Measurements from ENCODE around the gene KRTAP3-1.
"Not testable (repeated sequence)": the region's sequence is repeated elsewhere in the genome, so short reads cannot be mapped to it uniquely, and the experiment has no call there.

The KRTAP3-1 gene

DNA sequence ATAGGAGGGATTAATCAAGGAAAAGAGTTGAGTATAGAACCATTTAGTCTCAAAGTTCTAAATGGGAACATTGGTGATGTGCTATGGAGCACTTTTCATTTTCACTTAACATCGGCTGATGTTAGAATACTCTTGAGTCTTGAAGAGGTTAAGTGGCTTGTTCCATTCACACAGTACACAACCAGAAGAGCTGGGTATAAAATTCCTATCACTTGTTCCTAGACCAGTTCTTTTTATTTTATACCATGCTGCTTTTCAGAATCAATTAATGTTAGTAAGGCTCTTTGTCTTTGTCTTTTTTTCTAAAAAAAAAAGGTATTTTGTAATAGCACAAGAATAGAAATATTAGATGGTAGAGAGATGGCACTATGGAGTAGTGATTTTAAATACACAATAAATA lies 34.0 kb upstream of the KRTAP3-1 start:
- Histone ChIP-seq H3K36me3 (ENCODE audit: insufficient read depth, low read length) (no peaks in the 10 kb centered on the region), H3K27ac (no peak overlapping the region), H3K4me3 (no peak overlapping the region), H3K9me3 (ENCODE audit: low read depth, low read length) (peaks cover 6% of the 10 kb centered on the region; the same call in 1 of the 2 replicates), H3K9ac (ENCODE audit: insufficient read length) (no peak overlapping the region)
- no peak for TF ChIP-seq FOXP2 (optimal IDR thresholded peaks at IDR 0.05; ENCODE audit: control extremely low read depth, extremely low read length, insufficient read depth)
- TF ChIP-seq EZH2 (IDR thresholded peaks at IDR 0.05) = no peak
- TF ChIP-seq POLR2AphosphoS5 (IDR thresholded peaks at IDR 0.05; ENCODE audit: borderline replicate concordance, low read depth, low read length) = no peak
- DNase-seq (ENCODE audit: low read depth, low spot score) = no peak

DNA sequence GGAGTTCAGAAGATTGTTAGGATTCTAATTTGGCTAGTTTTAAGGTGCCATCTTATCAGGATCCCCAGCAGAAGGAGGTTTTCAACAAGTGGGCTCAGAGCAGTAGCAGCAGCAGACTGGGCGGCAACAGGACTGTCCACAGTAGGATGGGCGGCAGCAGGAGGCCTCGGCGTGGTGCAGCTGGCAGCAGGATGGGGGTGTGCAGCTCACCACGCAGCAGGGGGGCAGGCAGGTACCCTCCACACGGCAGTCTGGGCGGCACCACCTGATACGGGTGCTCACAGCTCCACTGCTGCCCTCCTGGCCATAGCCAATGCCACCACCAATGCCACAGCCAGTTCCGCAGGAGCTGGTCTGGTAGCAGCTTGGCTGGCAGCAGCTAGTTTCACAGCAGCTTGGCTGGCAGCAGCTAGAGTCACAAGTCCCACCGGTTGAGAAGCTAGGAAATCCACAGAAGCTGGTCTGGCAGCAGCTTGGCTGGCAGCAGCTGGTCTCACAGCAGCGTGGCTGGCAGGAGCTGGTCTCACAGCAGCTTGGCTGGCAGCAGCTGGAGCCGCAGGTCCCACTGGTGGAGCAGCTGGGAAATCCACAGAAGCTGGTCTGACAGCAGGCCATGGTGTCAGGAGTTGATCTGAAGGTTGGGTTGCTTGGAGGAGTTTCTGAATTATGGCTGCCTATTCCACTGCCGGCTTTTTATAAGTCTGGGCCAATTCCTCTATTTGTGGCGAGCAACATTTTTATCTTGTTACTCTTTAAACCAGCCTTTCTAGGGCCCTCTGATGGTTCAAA lies 32.0 kb upstream of the KRTAP3-1 start, which contains the start of gene KRTAP1-1:
Gene KRTAP1-1, minus strand, starts transcription at position 668 of the 789 bp plus-strand sequence. Its CDS starts 53 bp downstream, at position 615.
- H3K27ac ChIP-seq; H3K36me3 ChIP-seq (ENCODE audit: insufficient read depth, low read length); H3K9ac ChIP-seq (ENCODE audit: insufficient read length); DNase-seq (ENCODE audit: low read depth, low spot score); H3K4me3 ChIP-seq; H3K9me3 ChIP-seq (ENCODE audit: low read depth, low read length): not testable (repeated sequence)

DNA sequence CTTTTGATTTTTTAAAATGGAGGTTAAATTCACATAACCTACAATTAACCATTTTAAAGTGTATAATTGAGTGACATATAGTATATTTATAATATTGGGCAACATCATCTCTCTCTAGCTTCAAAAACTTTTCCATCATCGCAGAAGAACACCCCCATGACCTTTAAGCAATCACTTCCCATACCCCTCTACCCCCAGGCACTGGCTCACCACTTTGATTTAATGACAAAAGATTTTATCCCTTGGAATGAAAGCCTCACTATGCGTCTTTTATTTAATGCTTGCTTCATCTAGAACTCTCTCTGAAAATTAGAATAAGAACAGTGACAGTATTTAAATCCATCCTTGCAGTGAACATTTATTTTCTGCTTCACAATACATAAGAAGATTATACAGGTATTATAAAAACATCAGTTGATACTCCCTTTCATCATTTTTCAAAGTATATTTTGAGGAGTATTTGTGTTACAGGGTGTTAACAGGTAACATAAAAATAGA lies 29.0 kb upstream of the KRTAP3-1 start:
- H3K9ac ChIP-seq (ENCODE audit: insufficient read length) = no peak overlapping the region
- H3K9me3 ChIP-seq (ENCODE audit: low read depth, low read length) = peaks cover 5% of the 10 kb centered on the region; the same call in 1 of the 2 replicates
- H3K36me3 ChIP-seq (ENCODE audit: insufficient read depth, low read length) = no peaks in the 10 kb centered on the region
- no peak for DNase-seq (ENCODE audit: low read depth, low spot score)
- TF ChIP-seq POLR2AphosphoS5 (IDR thresholded peaks at IDR 0.05; ENCODE audit: borderline replicate concordance, low read depth, low read length) = no peak
- no peak for TF ChIP-seq EZH2 (IDR thresholded peaks at IDR 0.05)
- TF ChIP-seq FOXP2 (optimal IDR thresholded peaks at IDR 0.05; ENCODE audit: control extremely low read depth, extremely low read length, insufficient read depth) = no peak
- no peak overlapping the region for H3K27ac ChIP-seq
- H3K4me3 ChIP-seq = no peak overlapping the region

DNA sequence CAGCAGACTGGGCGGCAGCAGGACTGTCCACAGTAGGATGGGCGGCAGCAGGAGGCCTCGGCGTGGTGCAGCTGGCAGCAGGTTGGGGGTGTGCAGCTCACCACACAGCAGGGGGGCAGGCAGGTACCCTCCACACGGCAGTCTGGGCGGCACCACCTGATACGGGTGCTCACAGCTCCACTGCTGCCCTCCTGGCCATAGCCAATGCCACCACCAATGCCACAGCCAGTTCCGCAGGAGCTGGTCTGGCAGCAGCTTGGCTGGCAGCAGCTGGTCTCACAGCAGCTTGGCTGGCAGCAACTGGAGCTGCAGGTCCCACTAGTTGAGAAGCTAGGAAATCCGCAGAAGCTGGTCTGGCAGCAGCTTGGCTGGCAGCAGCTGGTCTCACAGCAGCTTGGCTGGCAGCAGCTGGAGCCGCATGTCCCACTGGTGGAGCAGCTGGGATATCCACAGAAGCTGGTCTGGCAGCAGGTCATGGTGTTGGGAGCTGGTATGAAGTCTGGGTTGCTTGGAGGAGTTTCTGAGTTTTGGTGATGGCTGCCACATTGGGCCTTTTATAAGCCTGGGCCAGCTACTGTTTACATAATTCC lies 25.5 kb upstream of the KRTAP3-1 start, which contains the start of gene KRTAP1-3:
Gene KRTAP1-3, minus strand, starts transcription at position 529 of the 590 bp plus-strand sequence. Its CDS starts 53 bp downstream, at position 476.
- not testable (repeated sequence) for H3K36me3 ChIP-seq (ENCODE audit: insufficient read depth, low read length)

DNA sequence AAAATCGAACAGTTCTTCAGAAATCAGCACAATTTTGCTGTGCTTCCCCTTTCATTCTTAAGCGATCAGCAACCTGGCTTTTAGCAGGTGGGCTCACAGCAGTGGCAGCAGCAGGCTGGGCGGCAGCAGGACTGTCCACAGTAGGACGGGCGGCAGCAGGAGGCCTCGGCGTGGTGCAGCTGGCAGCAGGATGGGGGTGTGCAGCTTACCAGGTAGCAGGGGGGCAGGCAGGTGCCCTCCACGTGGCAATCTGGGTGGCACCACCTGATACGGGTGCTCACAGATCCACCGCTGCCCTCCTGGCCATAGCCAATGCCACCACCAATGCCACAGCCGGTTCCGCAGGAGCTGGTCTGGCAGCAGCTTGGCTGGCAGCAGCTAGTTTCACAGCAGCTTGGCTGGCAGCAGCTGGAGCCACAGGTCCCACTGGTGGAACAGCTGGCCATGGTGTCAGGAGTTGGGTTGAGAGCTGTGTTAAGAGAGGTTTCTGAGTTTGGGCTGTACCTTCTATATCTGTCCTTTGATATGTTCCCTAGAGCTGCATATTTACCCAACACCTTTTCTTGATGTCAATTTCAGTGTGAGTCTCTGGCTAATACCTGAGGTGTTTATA lies 20.8 kb upstream of the KRTAP3-1 start, which contains the start of gene KRTAP1-4:
Gene KRTAP1-4, minus strand, starts transcription at position 563 of the 613 bp plus-strand sequence. Its CDS starts 117 bp downstream, at position 446.
- no peak for TF ChIP-seq POLR2AphosphoS5 (IDR thresholded peaks at IDR 0.05; ENCODE audit: borderline replicate concordance, low read depth, low read length)
- no peak for TF ChIP-seq EZH2 (IDR thresholded peaks at IDR 0.05)
- TF ChIP-seq FOXP2 (optimal IDR thresholded peaks at IDR 0.05; ENCODE audit: control extremely low read depth, extremely low read length, insufficient read depth) = no peak
- no peaks in the 10 kb centered on the region for H3K9me3 ChIP-seq (ENCODE audit: low read depth, low read length)
- no peak within 1 kb of the TSS for H3K27ac ChIP-seq
- no peaks in the 10 kb centered on the region for H3K36me3 ChIP-seq (ENCODE audit: insufficient read depth, low read length)
- no peak within 1 kb of the TSS for H3K9ac ChIP-seq (ENCODE audit: insufficient read length)
- DNase-seq (ENCODE audit: low read depth, low spot score) = no peak
- no peak within 1 kb of the TSS for H3K4me3 ChIP-seq

More for the DNA sequence above, 25.5 kb upstream of the KRTAP3-1 start, which contains the start of gene KRTAP1-3:
- H3K9ac ChIP-seq (ENCODE audit: insufficient read length); H3K4me3 ChIP-seq; H3K27ac ChIP-seq; DNase-seq (ENCODE audit: low read depth, low spot score); H3K9me3 ChIP-seq (ENCODE audit: low read depth, low read length): not testable (repeated sequence)

DNA sequence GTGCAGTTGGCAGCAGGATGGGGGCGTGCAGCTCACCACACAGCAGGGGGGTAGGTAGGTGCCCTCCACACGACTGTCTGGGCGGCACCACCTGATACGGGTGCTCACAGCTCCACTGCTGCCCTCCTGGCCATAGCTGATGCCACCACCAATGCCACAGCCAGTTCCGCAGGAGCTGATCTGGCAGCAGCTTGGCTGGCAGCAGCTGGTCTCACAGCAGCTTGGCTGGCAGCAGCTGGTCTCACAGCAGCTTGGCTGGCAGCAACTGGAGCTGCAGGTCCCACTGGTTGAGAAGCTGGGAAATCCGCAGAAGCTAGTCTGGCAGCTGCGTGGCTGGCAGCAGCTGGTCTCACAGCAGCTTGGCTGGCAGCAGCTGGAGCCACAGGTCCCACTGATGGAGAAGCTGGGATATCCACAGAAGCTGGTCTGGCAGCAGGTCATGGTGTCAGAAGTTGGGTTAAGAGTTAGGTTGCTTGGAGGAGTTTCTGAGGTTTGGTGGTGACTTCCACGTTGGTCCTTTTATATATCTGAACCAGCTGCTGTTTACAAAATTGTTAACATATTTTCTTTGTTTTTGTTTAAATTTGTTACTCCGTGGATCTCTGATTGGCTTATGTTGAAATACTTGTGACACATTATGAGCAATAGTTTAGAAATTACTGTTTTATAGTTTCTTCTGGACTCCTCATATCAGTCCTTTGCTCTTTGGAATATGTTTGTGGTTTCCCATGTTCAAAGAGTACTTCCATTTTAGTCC lies 18.0 kb upstream of the KRTAP3-1 start, which contains the start of gene KRTAP1-5:
Gene KRTAP1-5, minus strand, starts transcription at position 494 of the 757 bp plus-strand sequence. Its CDS starts 53 bp downstream, at position 441.
- no peak within 1 kb of the TSS for H3K27ac ChIP-seq
- no peak within 1 kb of the TSS for H3K4me3 ChIP-seq
- no peak for DNase-seq (ENCODE audit: low read depth, low spot score)
- no peaks in the 10 kb centered on the region for H3K9me3 ChIP-seq (ENCODE audit: low read depth, low read length)
- no peak within 1 kb of the TSS for H3K9ac ChIP-seq (ENCODE audit: insufficient read length)
- H3K36me3 ChIP-seq (ENCODE audit: insufficient read depth, low read length) = no peaks in the 10 kb centered on the region
- TF ChIP-seq FOXP2 (optimal IDR thresholded peaks at IDR 0.05; ENCODE audit: control extremely low read depth, extremely low read length, insufficient read depth) (no peak), EZH2 (IDR thresholded peaks at IDR 0.05) (no peak), POLR2AphosphoS5 (IDR thresholded peaks at IDR 0.05; ENCODE audit: borderline replicate concordance, low read depth, low read length) (no peak)

DNA sequence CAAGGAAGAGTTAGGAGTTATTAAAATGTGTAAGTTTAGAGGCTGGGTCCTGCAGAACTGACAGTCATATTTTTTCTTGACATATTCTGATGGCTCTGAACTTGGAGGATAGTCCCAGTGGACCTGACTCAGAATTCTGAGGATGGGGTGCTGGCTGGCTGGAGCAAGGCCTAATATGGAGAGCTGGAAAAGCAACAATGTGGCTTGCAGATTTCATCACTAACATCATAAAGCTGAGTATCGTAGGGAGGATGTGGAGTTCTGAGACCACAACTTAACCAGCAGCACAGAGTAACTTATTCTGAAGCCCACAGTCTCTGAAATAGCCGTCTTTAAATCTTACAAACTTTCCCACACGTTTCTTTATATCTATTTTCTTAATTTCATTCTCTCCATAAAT lies 15.8 kb upstream of the KRTAP3-1 start:
- no peak overlapping the region for H3K27ac ChIP-seq
- H3K4me3 ChIP-seq = no peak overlapping the region
- TF ChIP-seq POLR2AphosphoS5 (IDR thresholded peaks at IDR 0.05; ENCODE audit: borderline replicate concordance, low read depth, low read length) (no peak), FOXP2 (optimal IDR thresholded peaks at IDR 0.05; ENCODE audit: control extremely low read depth, extremely low read length, insufficient read depth) (no peak), EZH2 (IDR thresholded peaks at IDR 0.05) (no peak)
- no peaks in the 10 kb centered on the region for H3K36me3 ChIP-seq (ENCODE audit: insufficient read depth, low read length)
- no peaks in the 10 kb centered on the region for H3K9me3 ChIP-seq (ENCODE audit: low read depth, low read length)
- DNase-seq (ENCODE audit: low read depth, low spot score) = no peak
- H3K9ac ChIP-seq (ENCODE audit: insufficient read length) = no peak overlapping the region

DNA sequence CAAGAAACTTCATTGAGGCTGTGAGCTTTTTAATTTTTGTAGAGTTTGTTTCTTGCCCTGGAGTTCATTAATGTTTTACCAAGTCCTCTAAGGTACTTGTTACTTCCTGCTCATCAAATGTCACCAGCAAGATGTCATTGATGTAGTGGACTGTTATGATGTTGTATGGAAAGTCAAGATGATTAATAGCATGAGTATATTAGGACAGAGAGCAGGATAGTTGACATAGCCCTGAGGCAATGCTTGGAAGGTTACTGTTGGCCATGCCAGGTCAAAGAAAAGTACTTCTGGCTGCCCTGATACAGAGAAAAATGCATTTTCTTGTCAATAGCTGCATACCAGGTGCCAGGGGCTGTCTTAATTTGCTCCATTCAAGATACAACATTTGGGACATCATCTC lies 11.4 kb upstream of the KRTAP3-1 start:
- H3K36me3 ChIP-seq (ENCODE audit: insufficient read depth, low read length) = no peaks in the 10 kb centered on the region
- H3K9me3 ChIP-seq (ENCODE audit: low read depth, low read length) = no peaks in the 10 kb centered on the region
- H3K4me3 ChIP-seq = no peak overlapping the region
- TF ChIP-seq EZH2 (IDR thresholded peaks at IDR 0.05) (no peak), FOXP2 (optimal IDR thresholded peaks at IDR 0.05; ENCODE audit: control extremely low read depth, extremely low read length, insufficient read depth) (no peak), POLR2AphosphoS5 (IDR thresholded peaks at IDR 0.05; ENCODE audit: borderline replicate concordance, low read depth, low read length) (no peak)
- no peak overlapping the region for H3K27ac ChIP-seq
- no peak for DNase-seq (ENCODE audit: low read depth, low spot score)
- no peak overlapping the region for H3K9ac ChIP-seq (ENCODE audit: insufficient read length)

All from SK-N-MC (cell line).